GM23248 (cell line): ENCODE measurements around the gene POGZ. TPM values are rescaled to one million over a fixed set of nuclear protein-coding genes. Genes with fewer than 3 reads are reported as not detected.

Source experiments
- DNase-seq: peaks from one replicate; pipeline ENCODE4 v3.0.0-alpha.2; 2015
- H2AFZ ChIP-seq: fragments of 200-600 bp; sonication (generic); 2 replicates; pipeline ENCODE4 v1.6.1; 2016; ENCODE audit warnings: antibody characterized with exemption
- H3F3A ChIP-seq: fragments of 200-600 bp; sonication (generic); 2 replicates; pipeline ENCODE4 v1.6.1; 2016; ENCODE audit warnings: mild to moderate bottlenecking, antibody characterized with exemption, mixed run types; ENCODE audit not compliant: insufficient read depth
- H3K27ac ChIP-seq: fragments of 200-600 bp; sonication (generic); 2 replicates; pipeline ENCODE4 v1.5.1; 2016; ENCODE audit warnings: mild to moderate bottlenecking
- H3K27me3 ChIP-seq: fragments of 200-600 bp; sonication (generic); replicated peaks from 2 replicates; pipeline ENCODE4 v1.6.1; 2016; ENCODE audit warnings: mild to moderate bottlenecking; ENCODE audit not compliant: insufficient read depth
- H3K36me3 ChIP-seq: fragments of 200-600 bp; sonication (generic); 2 replicates; pipeline ENCODE4 v1.6.1; 2016; ENCODE audit warnings: low read depth, mild to moderate bottlenecking
- H3K4me1 ChIP-seq: fragments of 200-600 bp; sonication (generic); 2 replicates; pipeline ENCODE4 v1.6.1; 2016; ENCODE audit warnings: mild to moderate bottlenecking; ENCODE audit not compliant: insufficient read depth
- H3K4me2 ChIP-seq: fragments of 200-600 bp; sonication (generic); one replicate; pipeline ENCODE4 v1.6.1; 2016; ENCODE audit warnings: mild to moderate bottlenecking; ENCODE audit not compliant: unreplicated experiment
- H3K4me3 ChIP-seq: fragments of 200-600 bp; sonication (generic); 2 replicates; pipeline ENCODE4 v1.5.1; 2016; ENCODE audit warnings: mild to moderate bottlenecking
- H3K79me2 ChIP-seq: fragments of 200-600 bp; sonication (generic); 2 replicates; pipeline ENCODE4 v1.6.1; 2016; ENCODE audit warnings: mild to moderate bottlenecking; ENCODE audit not compliant: insufficient read depth
- H3K9ac ChIP-seq: fragments of 200-600 bp; sonication (generic); 2 replicates; pipeline ENCODE4 v1.6.1; 2016; ENCODE audit warnings: mild to moderate bottlenecking
- H3K9me2 ChIP-seq: fragments of 200-600 bp; sonication (generic); 2 replicates; pipeline ENCODE4 v1.6.1; 2016; ENCODE audit warnings: mixed run types, mild to moderate bottlenecking, moderate library complexity; ENCODE audit not compliant: insufficient read depth
- H3K9me3 ChIP-seq: fragments of 200-600 bp; sonication (generic); one replicate; pipeline ENCODE4 v1.6.1; 2017; ENCODE audit warnings: low read depth
- H4K20me1 ChIP-seq: fragments of 200-600 bp; sonication (generic); 2 replicates; pipeline ENCODE4 v1.6.0; 2016; ENCODE audit not compliant: insufficient read depth
- EZH2 ChIP-seq: fragments of 200-600 bp; sonication (generic); IDR thresholded peaks from 2 replicates; pipeline ENCODE4 v1.6.1; 2018; ENCODE audit warnings: antibody characterized with exemption, mild to moderate bottlenecking; ENCODE audit not compliant: insufficient read depth, poor library complexity, severe bottlenecking
- EZH2phosphoT487 ChIP-seq: fragments of 200-600 bp; sonication (generic); IDR thresholded peaks from 2 replicates; pipeline ENCODE4 v1.6.1; 2018; ENCODE audit warnings: antibody characterized with exemption, moderate library complexity, mild to moderate bottlenecking, low read depth; ENCODE audit not compliant: insufficient read depth
- WGBS, 2 experiments: methylation state at CpG; one replicate each; pipeline ENCODE4 v1.1.6; 2015 to 2017; ENCODE audit warnings: low lambda C conversion rate in 2 of 2, low coverage in 1 of 2; ENCODE audit errors: missing lambda C conversion rate in 2 of 2; 5-methylcytosine and 5-hydroxymethylcytosine counted together
- in situ Hi-C: fragments of 300-500 bp; cut with MboI; formaldehyde crosslinking; loops from 2 replicates; pipeline ENCODE4 v1.15.0; 2020
- polyA plus RNA-seq: library from polyadenylated mRNA; unstranded; fragments of >200 nt; fragmentation: Nextera tagmentation; extraction: Ambion mirVana; gene quantifications from 2 replicates; pipeline ENCODE4 v1.2.1, GENCODE V29; 2016
- total RNA-seq: library from RNA; depleted of rRNA; stranded (reverse); fragments of >200 nt; shearing (Covaris generic); gene quantifications from 2 replicates; pipeline ENCODE4 v1.2.3, GENCODE V29; 2014

POGZ gene
- total and polyA plus RNA-seq, 2 experiments from 2014 or later = 14.9 to 15.5 TPM

DNA sequence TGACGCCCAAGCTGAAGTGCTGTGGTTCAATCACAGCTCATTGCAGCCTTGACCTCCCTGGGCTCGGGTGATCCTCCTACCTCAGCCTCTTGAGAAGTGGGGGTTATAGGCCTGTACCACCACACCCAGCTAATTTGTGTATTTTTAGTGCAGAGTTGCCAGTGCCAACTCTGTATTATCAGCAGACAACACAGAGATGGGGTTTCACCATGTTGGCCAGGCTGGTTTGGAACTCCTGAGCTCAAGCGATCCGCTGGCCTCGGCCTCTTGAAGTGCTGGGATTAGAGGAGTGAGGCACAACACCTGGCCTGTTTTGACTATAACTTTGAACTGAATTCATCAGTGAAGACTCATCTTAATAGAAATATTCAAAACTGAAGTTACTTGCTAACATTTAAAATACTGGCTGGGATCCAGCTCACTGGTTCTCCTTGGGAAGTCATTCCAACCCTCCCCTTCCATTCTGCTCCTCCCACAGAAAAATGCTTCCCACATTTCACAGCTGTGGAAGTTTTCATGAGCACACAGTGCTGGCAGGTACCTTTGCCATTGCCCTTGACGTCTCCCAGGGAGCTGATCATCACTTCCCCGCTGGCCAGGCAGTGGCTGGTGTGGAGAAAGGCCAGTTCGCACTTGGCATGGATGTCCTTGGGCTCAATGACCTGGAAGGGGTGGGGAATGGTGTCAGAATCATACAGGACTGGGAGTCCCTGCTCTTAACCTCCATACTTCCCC is 91.5 kb downstream of the POGZ start:
- TF ChIP-seq EZH2phosphoT487 (no peak), EZH2 (no peak)
- no peaks in the 10 kb centered on the region for H4K20me1 ChIP-seq
- 77 to 80% methylated on average over 8 of the region's 8 CpGs for WGBS, 2 experiments
- no peaks in the 10 kb centered on the region for H3K9me3 ChIP-seq
- in situ Hi-C loops = no loop called here
- no peaks in the 10 kb centered on the region for H3K36me3 ChIP-seq
- no peak overlapping the region for H3K4me3 ChIP-seq
- no peak overlapping the region for H3K9ac ChIP-seq
- no peak overlapping the region for H3K4me2 ChIP-seq
- H3K79me2 ChIP-seq = no peaks in the 10 kb centered on the region
- H3F3A ChIP-seq = no peaks in the 10 kb centered on the region
- H2AFZ ChIP-seq = no peak overlapping the region
- no peaks in the 10 kb centered on the region for H3K27me3 ChIP-seq
- H3K9me2 ChIP-seq = no peaks in the 10 kb centered on the region
- DNase-seq = no peak
- no peak overlapping the region for H3K27ac ChIP-seq
- H3K4me1 ChIP-seq = peaks cover 16% of the 10 kb centered on the region; the same call in 1 of the 2 replicates

DNA sequence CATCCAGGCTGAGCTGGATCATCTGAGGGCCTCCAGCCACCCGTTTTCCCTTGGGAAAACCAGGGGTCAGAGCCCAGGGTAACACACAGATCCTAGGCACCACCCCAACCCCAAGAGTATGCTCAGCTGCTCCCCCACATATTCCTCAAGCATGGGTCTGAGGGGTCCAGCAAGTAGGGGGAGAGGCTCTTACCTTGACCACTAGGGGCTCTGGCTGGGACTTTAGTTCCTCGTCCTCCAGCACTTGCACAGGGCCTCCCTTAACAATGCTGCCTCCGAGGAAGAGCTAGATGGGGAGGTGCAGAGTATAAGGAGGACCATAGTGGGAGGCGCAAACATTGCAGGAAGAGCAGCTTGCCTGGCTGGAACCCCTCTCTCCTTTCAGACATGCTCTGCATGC is 94.3 kb downstream of the POGZ start:
- in situ Hi-C loops = no loop called here
- 74 to 76% methylated on average over 4 of the region's 4 CpGs for WGBS, 2 experiments

DNA sequence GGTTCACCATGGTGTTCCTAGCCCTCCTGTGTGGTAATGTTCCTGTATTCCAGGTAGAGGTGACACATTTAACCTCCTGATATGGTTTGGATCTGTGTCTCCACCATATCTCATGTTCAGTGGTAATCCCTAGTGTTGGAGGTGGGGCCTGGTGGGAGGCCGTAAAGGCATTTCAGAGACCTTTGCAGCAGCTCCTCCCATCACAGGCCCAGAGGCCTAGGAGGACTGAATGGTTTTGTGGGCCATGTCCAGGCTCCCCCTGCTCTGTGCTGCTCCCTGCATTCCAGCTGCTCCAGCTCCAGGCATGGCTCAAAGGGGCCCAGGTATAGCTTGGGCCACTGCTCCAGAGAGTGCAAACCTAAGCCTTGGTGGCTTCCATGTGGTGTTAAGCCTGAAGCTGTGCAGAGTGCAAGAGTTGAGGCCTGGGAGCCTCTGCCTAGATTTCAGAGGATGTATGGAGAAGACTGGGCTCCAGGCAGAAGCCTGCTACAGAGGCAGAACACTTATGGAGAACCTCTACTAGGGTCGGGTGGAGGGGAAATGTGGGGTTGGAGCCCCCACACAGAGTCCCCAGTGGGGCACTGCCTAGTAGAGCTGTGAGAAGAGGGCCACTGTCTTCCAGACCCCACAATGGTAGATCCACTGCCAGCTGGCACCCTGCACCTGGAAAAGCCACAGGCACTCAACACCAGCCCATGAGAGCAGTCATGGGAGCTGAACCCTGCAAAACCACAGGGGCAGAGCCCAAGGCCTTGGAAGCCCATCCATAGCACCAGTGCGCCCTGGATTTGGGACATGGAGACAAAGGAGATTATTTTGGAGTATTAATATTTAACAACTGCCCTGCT is 96.8 kb downstream of the POGZ start:
- 54 to 62% methylated on average over 3 of the region's 3 CpGs for WGBS, 2 experiments
- no peaks in the 10 kb centered on the region for H3K4me1 ChIP-seq
- TF ChIP-seq EZH2phosphoT487 (no peak), EZH2 (no peak)

More for the DNA sequence above, 94.3 kb downstream of the POGZ start:
- Histone ChIP-seq H3K27ac (no peak overlapping the region), H3K27me3 (no peaks in the 10 kb centered on the region), H3K9me3 (no peaks in the 10 kb centered on the region), H2AFZ (no peak overlapping the region), H3K9me2 (no peaks in the 10 kb centered on the region), H3K4me3 (no peak overlapping the region), H3K36me3 (no peaks in the 10 kb centered on the region), H3K4me2 (no peak overlapping the region), H3K9ac (no peak overlapping the region), H3K79me2 (no peaks in the 10 kb centered on the region), H4K20me1 (no peaks in the 10 kb centered on the region), H3K4me1 (no peaks in the 10 kb centered on the region), H3F3A (no peaks in the 10 kb centered on the region)
- DNase-seq = no peak
- no peak for TF ChIP-seq EZH2
- TF ChIP-seq EZH2phosphoT487 = no peak

DNA sequence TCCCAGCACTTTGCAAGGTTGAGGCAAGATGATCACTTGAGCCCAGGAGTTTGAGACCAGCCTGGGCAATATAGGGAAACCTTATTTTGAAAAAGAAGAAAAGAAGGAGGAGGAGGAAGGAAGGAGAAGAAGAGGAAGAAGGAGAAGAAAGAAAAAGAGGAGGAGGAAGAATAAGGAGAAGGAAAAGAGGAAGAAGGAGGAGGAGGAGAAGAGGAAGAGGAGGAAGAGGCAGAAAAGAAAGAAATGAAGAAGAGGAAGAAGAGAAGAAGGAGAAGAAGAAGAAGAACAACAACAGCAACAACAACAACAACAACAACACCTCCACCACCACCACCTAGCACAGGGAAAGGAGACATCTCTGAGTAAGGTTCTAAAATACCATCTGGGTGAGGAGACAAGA is 97.4 kb downstream of the POGZ start:
- Histone ChIP-seq H3K27me3 (no peaks in the 10 kb centered on the region), H4K20me1 (no peaks in the 10 kb centered on the region), H3K4me1 (no peaks in the 10 kb centered on the region), H3F3A (no peaks in the 10 kb centered on the region), H3K9me3 (no peaks in the 10 kb centered on the region), H2AFZ (no peak overlapping the region), H3K36me3 (no peaks in the 10 kb centered on the region), H3K9me2 (no peaks in the 10 kb centered on the region), H3K4me3 (no peak overlapping the region), H3K9ac (no peak overlapping the region), H3K79me2 (no peaks in the 10 kb centered on the region), H3K4me2 (no peak overlapping the region), H3K27ac (no peak overlapping the region)
- no peak for DNase-seq
- TF ChIP-seq EZH2 (no peak), EZH2phosphoT487 (no peak)
- in situ Hi-C loops = no loop called here

More for the DNA sequence above, 96.8 kb downstream of the POGZ start:
- in situ Hi-C loops = no loop called here
- H2AFZ ChIP-seq = no peak overlapping the region
- no peak for DNase-seq
- no peaks in the 10 kb centered on the region for H4K20me1 ChIP-seq
- H3K79me2 ChIP-seq = no peaks in the 10 kb centered on the region
- no peak overlapping the region for H3K4me2 ChIP-seq
- no peak overlapping the region for H3K9ac ChIP-seq
- no peaks in the 10 kb centered on the region for H3K9me2 ChIP-seq
- H3K9me3 ChIP-seq = no peaks in the 10 kb centered on the region
- H3K27ac ChIP-seq = no peak overlapping the region
- no peaks in the 10 kb centered on the region for H3K36me3 ChIP-seq
- no peaks in the 10 kb centered on the region for H3K27me3 ChIP-seq
- no peaks in the 10 kb centered on the region for H3F3A ChIP-seq
- no peak overlapping the region for H3K4me3 ChIP-seq
